NCI-H1092 (cell line): ENCODE measurements around the gene C19orf38.

Experiments
- DNase-seq: peaks from one replicate; lab custom pipeline; 2025; lab: John Stamatoyannopoulos, UW

C19orf38 gene

GRCh38 chr19:10848230-10848856, at the start of gene C19orf38:
C19orf38 (plus strand) TSS chr19:10848415; CDS start chr19:10848509, 94 bp downstream.
- no peak for DNase-seq

- no peak for DNase-seq
These were observed 47.7 kb upstream of the C19orf38 start for GRCh38 chr19:10800488-10800887.

GRCh38 chr19:10802479-10802878, 45.7 kb upstream of the C19orf38 start:
- no peak for DNase-seq

GRCh38 chr19:10803252-10803651, 45.0 kb upstream of the C19orf38 start:
- no peak for DNase-seq

GRCh38 chr19:10805065-10805757, 43.0 kb upstream of the C19orf38 start:
- DNase-seq, result no peak

GRCh38 chr19:10805758-10806247, 42.4 kb upstream of the C19orf38 start:
- no peak for DNase-seq

- DNase-seq, result no peak
These were observed 39.1 kb upstream of the C19orf38 start for GRCh38 chr19:10808937-10809649.

GRCh38 chr19:10809651-10810285, 38.4 kb upstream of the C19orf38 start:
- DNase-seq, result no peak

- DNase-seq, result no peak
These were observed 36.7 kb upstream of the C19orf38 start for GRCh38 chr19:10811391-10812111.

GRCh38 chr19:10812196-10812595, 36.0 kb upstream of the C19orf38 start:
- DNase-seq, result no peak

GRCh38 chr19:10812902-10813404, 35.3 kb upstream of the C19orf38 start:
- no peak for DNase-seq

- no peak for DNase-seq
These were observed 33.1 kb upstream of the C19orf38 start for GRCh38 chr19:10815007-10815536.

GRCh38 chr19:10815969-10816644, 32.1 kb upstream of the C19orf38 start:
- no peak for DNase-seq

GRCh38 chr19:10816691-10817090, 31.5 kb upstream of the C19orf38 start:
- no peak for DNase-seq

GRCh38 chr19:10817291-10818038, 30.8 kb upstream of the C19orf38 start:
- DNase-seq, result no peak

- no peak for DNase-seq
These were observed 29.7 kb upstream of the C19orf38 start for GRCh38 chr19:10818301-10819123.

- no peak for DNase-seq
These were observed 28.8 kb upstream of the C19orf38 start for GRCh38 chr19:10819124-10820060.

- DNase-seq, result no peak
These were observed 28.0 kb upstream of the C19orf38 start for GRCh38 chr19:10820173-10820572.
